OCI-LY3 (cell line): ENCODE data around the gene ATG4B.

Experiments used
- EZH2phosphoT487 ChIP-seq: fragments of 200-600 bp; shearing (Covaris generic); IDR thresholded peaks from 2 replicates; pipeline ENCODE4 v1.6.1; 2018; ENCODE audit warnings: antibody characterized with exemption, mixed run types, low read depth
- TF ChIP-seq, protein P1 (sequence below): fragments of 200-600, 300-600 bp; sonication (generic); IDR thresholded peaks from 2 replicates; pipeline ENCODE4 v1.5.1; 2014; ENCODE audit warnings: antibody characterized with exemption, low read length, low read depth

DNA sequence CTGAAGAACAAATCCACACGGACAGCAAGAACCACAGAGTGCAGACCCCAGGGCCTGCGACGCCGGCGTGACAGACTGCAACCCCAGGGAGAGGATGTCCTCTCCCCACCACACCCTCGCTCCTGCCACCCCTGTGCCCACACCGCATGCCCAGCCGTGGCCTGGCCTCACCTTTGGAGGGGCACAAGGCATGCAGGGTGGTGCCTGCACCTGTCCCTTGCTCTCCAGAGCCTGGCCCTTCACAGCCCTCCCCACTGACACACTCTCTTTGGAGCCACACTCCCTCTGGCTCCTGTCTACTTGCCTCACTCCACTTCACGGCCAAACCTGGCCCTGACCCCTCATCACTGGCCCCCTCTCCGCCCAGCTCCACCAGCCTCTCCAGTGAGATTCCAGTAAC lies 9.8 kb upstream of the ATG4B start:
- TF ChIP-seq EZH2phosphoT487 = no peak
- TF ChIP-seq, protein P1, sequence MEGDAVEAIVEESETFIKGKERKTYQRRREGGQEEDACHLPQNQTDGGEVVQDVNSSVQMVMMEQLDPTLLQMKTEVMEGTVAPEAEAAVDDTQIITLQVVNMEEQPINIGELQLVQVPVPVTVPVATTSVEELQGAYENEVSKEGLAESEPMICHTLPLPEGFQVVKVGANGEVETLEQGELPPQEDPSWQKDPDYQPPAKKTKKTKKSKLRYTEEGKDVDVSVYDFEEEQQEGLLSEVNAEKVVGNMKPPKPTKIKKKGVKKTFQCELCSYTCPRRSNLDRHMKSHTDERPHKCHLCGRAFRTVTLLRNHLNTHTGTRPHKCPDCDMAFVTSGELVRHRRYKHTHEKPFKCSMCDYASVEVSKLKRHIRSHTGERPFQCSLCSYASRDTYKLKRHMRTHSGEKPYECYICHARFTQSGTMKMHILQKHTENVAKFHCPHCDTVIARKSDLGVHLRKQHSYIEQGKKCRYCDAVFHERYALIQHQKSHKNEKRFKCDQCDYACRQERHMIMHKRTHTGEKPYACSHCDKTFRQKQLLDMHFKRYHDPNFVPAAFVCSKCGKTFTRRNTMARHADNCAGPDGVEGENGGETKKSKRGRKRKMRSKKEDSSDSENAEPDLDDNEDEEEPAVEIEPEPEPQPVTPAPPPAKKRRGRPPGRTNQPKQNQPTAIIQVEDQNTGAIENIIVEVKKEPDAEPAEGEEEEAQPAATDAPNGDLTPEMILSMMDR = no peak
